ENCODE results near the gene ADAM10.

Gene ADAM10

GRCh38 chr15:58565619-58566018 is 183.9 kb downstream of the ADAM10 start:
- TF ChIP-seq CTCF (conservative IDR thresholded peaks at IDR 0.05; ENCODE audit: low read depth, low read length): no peak
- DNase-seq (ENCODE audit: low read depth): no peak
- no peak overlapping the region for H3K4me3 ChIP-seq (ENCODE audit: low read depth, low read length)

- no peak for DNase-seq (ENCODE audit: low read depth)
- TF ChIP-seq CTCF (conservative IDR thresholded peaks at IDR 0.05; ENCODE audit: low read depth, low read length): no peak
- H3K4me3 ChIP-seq (ENCODE audit: low read depth, low read length): no peak overlapping the region
These were observed 184.5 kb downstream of the ADAM10 start for GRCh38 chr15:58564981-58565380.

GRCh38 chr15:58562135-58562534 is 187.4 kb downstream of the ADAM10 start:
- TF ChIP-seq CTCF (conservative IDR thresholded peaks at IDR 0.05; ENCODE audit: low read depth, low read length): no peak
- H3K4me3 ChIP-seq (ENCODE audit: low read depth, low read length): no peak overlapping the region
- no peak for DNase-seq (ENCODE audit: low read depth)

GRCh38 chr15:58561321-58561720 is 188.2 kb downstream of the ADAM10 start:
- no peak for TF ChIP-seq CTCF (conservative IDR thresholded peaks at IDR 0.05; ENCODE audit: low read depth, low read length)
- DNase-seq (ENCODE audit: low read depth): no peak
- H3K4me3 ChIP-seq (ENCODE audit: low read depth, low read length): no peak overlapping the region

GRCh38 chr15:58559904-58560588 is 189.5 kb downstream of the ADAM10 start:
- no peak for TF ChIP-seq CTCF (conservative IDR thresholded peaks at IDR 0.05; ENCODE audit: low read depth, low read length)
- no peak for DNase-seq (ENCODE audit: low read depth)
- H3K4me3 ChIP-seq (ENCODE audit: low read depth, low read length): no peak overlapping the region

- H3K4me3 ChIP-seq (ENCODE audit: low read depth, low read length): no peak overlapping the region
- TF ChIP-seq CTCF (conservative IDR thresholded peaks at IDR 0.05; ENCODE audit: low read depth, low read length): no peak
- no peak for DNase-seq (ENCODE audit: low read depth)
These were observed 190.7 kb downstream of the ADAM10 start for GRCh38 chr15:58558777-58559176.

GRCh38 chr15:58556541-58556940 is 193.0 kb downstream of the ADAM10 start:
- DNase-seq (ENCODE audit: low read depth): no peak
- no peak overlapping the region for H3K4me3 ChIP-seq (ENCODE audit: low read depth, low read length)
- no peak for TF ChIP-seq CTCF (conservative IDR thresholded peaks at IDR 0.05; ENCODE audit: low read depth, low read length)
